Motor neuron (in vitro differentiated cells): ENCODE results near the gene MAP2K5. TPM values are rescaled to one million over a fixed set of nuclear protein-coding genes. Genes with fewer than 3 reads are reported as not detected.
A peak's percentile ranks its signal among the peaks of the same experiment; 100 is the strongest.

Experiments used
- ATAC-seq, 8 experiments: fragments of 200-7000 bp; cut with Tn5 transposase; replicated peaks in 6 of 8; 2 replicates each; pipeline ENCODE4 v1.8.0; 2021; ENCODE audit warnings: mild to moderate bottlenecking in 8 of 8, moderate library complexity in 8 of 8
- H3K27ac ChIP-seq, 2 donors: fragments of 250-450 bp; sonication (Bioruptor Pico); 2 replicates each; pipeline ENCODE4 v1.9.0; 2021; ENCODE audit warnings: antibody characterized with exemption in 2 of 2, mild to moderate bottlenecking in 2 of 2, moderate library complexity in 1 of 2
- H3K4me1 ChIP-seq, 2 donors: fragments of 250-450 bp; sonication (Bioruptor Pico); replicated peaks in 1 of 2; 2 replicates each; pipeline ENCODE4 v1.6.1; 2021; ENCODE audit warnings: antibody characterized with exemption in 2 of 2, mild to moderate bottlenecking in 2 of 2, moderate library complexity in 1 of 2
- H3K4me3 ChIP-seq, 5 donors: fragments of 250-450 bp; sonication (Bioruptor Pico); 2 replicates each; pipeline ENCODE4 v1.9.0; 2021; ENCODE audit warnings: antibody characterized with exemption in 5 of 5, mild to moderate bottlenecking in 5 of 5, moderate library complexity in 4 of 5
- WGBS, 10 experiments: fragments of 450-650 bp; shearing (Covaris generic); methylation state at CpG; one replicate each; pipeline ENCODE4 v1.0.0; 2022; 5-methylcytosine and 5-hydroxymethylcytosine counted together
- in situ Hi-C, 9 experiments: fragments of 400-800 bp; cut with MboI; loops; one replicate each; pipeline ENCODE4 v1.15.0; 2021; ENCODE audit warnings: low sequenced_read_pairs in 9 of 9, low pct_unique_long_range_greater_than_20kb in 2 of 9; ENCODE audit not compliant: unreplicated experiment in 9 of 9
- total RNA-seq, 8 experiments: library from RNA; unstranded; fragments of 300-600 nt; gene quantifications; 2 replicates each; pipeline versions ENCODE4 v1.2.3 to v1.2.4, GENCODE V29; 2022

The MAP2K5 gene
- total RNA-seq, 8 experiments from 2014 or later = 5.3 to 22.6 (median 10.6) TPM

DNA sequence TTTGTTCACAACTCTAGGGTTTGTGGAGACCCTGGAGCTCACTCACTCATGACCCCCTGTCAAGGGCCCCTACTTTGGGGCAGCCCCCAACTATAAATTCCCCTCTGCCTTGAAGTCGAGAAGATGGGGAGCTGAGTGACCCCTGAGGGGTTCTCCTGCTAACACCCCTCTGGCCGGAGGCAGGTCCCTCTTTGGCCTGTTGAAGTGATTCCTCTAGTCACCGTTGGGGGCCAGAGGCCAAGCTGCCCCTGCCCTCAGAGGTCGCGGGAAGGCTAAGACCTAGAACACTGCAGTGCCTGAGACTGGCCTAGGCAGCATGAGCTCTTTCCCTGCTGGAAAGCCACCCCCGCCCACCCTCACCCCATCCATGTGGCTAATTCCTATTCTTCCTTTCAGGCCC, 267.4 kb downstream of the MAP2K5 start:
- in situ Hi-C loops = no loop called here

DNA sequence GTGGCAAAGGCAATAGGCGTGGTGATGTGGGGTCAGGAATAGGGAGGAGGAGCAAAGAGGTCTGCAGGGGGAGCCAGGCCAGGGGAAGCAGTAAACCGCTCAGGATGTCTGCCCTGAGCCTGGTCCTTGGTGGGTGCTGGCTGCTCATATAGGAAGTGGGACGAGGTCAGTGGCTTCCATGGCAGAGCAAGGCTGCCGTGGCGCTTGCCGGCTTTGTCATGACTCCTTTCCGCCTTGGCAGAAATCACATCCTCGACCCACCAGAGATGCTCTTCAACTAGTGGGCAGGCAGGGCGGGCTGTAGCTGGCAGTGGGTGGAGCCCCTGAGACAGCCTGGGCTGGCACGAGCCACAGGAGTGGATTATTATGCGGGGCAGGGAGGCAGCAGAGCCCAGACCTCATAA, 269.7 kb downstream of the MAP2K5 start:
- peak in 5 of 8 experiments; percentile 41 to 66 (median 57) for ATAC-seq
- Histone ChIP-seq H3K4me3 (no peak overlapping the region), H3K27ac (no peak overlapping the region), H3K4me1 (peaks cover 0 to 3% of the 10 kb centered on the region in 2 donors)
- WGBS, 10 experiments = 40 to 67% (median 49%) methylated on average over 1 to 6 of the region's 11 CpGs; no CpG with 5 or more reads in 4 of the 10 experiments
- in situ Hi-C loops = no loop called here

More for the DNA sequence above, 267.4 kb downstream of the MAP2K5 start:
- Histone ChIP-seq H3K27ac (no peak overlapping the region), H3K4me3 (no peak overlapping the region), H3K4me1 (peaks cover 8 to 13% of the 10 kb centered on the region in 2 donors)
- 33 to 93% methylated on average over 3 of the region's 6 CpGs; no CpG with 5 or more reads in 8 of the 10 experiments for WGBS, 10 experiments
- ATAC-seq = no peak

DNA sequence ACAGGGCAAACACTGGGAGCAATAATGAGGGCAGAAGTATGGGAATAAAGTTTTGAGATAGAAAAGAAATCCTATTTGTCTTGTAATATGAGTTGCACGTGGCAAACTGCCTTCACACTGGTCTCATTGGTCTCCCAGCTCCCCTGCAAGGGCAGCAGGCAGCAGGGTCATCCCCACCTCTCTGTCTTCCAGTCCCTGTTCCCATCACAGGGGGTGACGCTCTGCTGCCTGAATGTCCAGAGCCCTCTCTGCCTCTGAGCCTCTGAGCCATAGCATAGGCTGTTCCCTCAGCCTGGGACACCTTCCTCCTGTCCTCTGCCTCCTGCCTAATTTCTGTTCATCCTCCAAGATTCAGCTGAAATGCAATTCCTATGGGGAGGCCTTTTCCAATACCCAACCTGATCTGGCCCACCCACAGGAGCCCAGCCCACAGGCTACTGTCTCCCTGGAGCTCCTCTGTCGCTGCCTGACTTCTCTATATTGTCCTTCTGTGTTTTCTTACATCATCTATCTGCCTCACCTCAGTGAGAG, 270.7 kb downstream of the MAP2K5 start:
- Histone ChIP-seq H3K4me3 (no peak overlapping the region), H3K27ac (no peak overlapping the region), H3K4me1 (peaks cover 0 to 3% of the 10 kb centered on the region in 2 donors)
- ATAC-seq = peak in 1 of 8 experiments; percentile 25
- in situ Hi-C loops = no loop called here
- 20 to 80% (median 60%) methylated on average over 1 to 2 of the region's 3 CpGs; no CpG with 5 or more reads in 7 of the 10 experiments for WGBS, 10 experiments

DNA sequence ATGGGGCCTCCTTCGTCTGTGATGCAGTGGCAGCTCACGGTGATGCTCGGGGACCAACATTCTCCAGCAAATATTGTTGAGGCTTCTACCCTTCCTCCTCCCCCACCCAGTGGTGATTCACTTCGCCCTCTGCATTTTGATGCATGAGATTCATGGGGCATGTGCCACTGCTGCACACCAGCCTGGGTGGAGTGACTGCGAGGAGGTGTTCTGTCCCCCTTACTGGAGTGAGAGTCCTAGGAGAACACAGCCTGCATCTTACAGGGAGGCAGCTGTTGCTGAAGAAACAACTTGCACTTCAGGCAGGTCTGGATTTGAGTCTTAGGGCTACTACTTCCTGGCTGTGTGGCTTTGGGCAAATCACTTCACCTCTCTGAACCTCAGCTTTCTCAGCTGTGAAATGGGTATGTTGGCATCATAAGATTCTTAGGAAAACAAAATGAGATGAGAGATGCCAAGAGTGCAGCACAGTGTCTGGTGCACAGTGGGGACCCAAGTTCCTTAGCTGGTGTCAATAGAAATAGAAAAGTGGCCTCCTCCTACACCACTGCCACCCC, 272.6 kb downstream of the MAP2K5 start:
- Histone ChIP-seq H3K27ac (no peak overlapping the region), H3K4me1 (peaks cover 1 to 3% of the 10 kb centered on the region in 2 donors), H3K4me3 (no peak overlapping the region)
- 60 to 95% (median 83%) methylated on average over 1 to 5 of the region's 5 CpGs; no CpG with 5 or more reads in 5 of the 10 experiments for WGBS, 10 experiments
- in situ Hi-C loops = no loop called here
- no peak for ATAC-seq

DNA sequence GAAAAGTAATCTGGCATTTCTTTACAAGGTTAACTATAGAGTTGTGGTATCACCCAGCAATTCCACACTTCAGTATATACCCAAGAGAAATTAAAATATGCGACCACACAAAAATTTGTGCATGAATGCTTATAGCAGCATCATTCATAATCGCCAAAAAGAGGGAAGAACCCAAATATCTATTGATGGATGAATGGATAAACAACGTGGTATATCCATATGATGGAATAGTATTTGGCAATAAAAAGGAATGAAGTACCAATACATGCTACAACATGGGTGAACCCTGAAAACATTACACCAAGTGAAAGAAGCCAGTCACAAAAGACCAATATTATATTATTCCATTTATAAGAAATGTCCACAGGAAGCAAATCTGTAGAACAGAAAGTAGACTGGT, 274.2 kb downstream of the MAP2K5 start:
- 43 to 100% (median 82%) methylated on average over 2 to 3 of the region's 3 CpGs; no CpG with 5 or more reads in 1 of the 10 experiments for WGBS, 10 experiments
- in situ Hi-C loops = no loop called here
- peaks cover 4 to 6% of the 10 kb centered on the region in 2 donors for H3K4me1 ChIP-seq
- no peak for ATAC-seq
- no peak overlapping the region for H3K4me3 ChIP-seq
- H3K27ac ChIP-seq = no peak overlapping the region

GRCh38 chr15:67818464-67818863, 276.0 kb downstream of the MAP2K5 start:
- Histone ChIP-seq H3K27ac (no peak overlapping the region), H3K4me1 (peaks cover 4 to 12% of the 10 kb centered on the region in 2 donors), H3K4me3 (no peak overlapping the region)
- WGBS, 10 experiments = 56 to 85% (median 70%) methylated on average over 1 to 2 of the region's 3 CpGs; no CpG with 5 or more reads in 6 of the 10 experiments
- no peak for ATAC-seq
- in situ Hi-C loops = no loop called here

DNA sequence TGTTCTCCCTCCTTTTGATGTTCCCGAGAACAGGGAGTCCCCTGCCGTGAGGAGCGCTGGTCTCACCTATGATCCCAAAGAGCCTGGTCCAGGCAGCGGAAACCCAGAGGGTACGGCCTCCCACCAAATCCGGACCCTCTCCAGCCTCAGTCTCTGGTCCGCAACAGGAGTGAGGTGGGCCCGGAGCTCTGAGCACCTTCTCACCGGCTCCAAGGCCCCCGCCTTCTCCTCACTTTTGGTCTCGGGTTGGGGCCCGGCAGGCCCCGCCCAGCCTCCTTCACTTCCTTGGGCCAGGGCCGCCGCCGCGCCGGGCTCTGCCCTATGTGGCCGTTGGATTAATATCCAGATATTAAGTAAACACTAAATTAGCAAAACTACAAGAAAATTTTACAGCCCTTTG, 277.1 kb downstream of the MAP2K5 start:
- H3K4me1 ChIP-seq = peaks cover 8 to 15% of the 10 kb centered on the region in 2 donors
- WGBS, 10 experiments = 5 to 67% (median 18%) methylated on average over 4 to 11 of the region's 19 CpGs; no CpG with 5 or more reads in 4 of the 10 experiments
- ATAC-seq = no peak
- in situ Hi-C loops = no loop called here
- no peak overlapping the region for H3K4me3 ChIP-seq
- H3K27ac ChIP-seq = no peak overlapping the region

DNA sequence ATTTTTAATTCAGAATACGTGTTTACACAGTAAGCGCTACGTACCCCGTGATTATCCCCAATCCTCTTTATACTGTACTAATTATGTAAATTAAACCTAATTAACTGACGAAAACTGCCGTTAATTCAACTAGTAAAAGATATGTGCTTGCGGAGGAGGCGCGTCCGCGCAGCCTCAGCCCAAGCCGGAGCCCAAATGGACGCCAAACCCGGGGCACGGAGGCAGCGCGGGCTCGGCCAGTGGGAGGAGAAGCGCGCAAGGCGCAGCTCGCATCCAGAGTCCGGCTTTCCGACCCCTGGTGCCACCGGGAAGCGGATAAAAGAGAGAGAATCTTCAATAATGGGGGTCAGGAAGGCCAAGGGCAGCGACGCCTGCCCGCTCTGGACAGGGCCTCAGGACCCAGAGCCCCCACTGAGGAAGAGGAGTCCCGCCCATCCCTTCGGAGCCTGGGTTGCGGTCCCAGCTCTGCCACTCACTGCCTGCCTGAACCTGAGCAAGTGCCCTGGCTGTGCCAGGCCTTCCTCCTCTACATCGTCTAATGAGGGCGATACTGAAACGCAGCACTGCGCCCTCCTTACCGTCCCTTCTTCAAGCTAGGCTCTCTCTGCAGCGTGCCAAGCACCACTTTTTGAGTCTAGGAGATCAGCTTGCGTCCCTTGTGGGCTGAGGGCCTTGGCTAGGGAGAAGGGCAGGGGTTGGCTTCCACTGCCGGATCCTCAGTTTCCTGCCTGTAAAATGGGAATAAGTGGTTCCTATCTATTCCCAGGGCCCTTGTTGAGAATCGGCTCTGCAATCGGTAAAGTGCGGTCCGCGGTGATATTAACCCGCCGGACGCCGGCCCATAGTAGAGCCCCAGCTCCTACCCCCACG, 277.9 kb downstream of the MAP2K5 start:
- peaks cover 8 to 15% of the 10 kb centered on the region in 2 donors for H3K4me1 ChIP-seq
- in situ Hi-C loops = no loop called here
- no peak overlapping the region for H3K27ac ChIP-seq
- 5 to 50% (median 19%) methylated on average over 2 to 27 of the region's 50 CpGs; no CpG with 5 or more reads in 1 of the 10 experiments for WGBS, 10 experiments
- no peak overlapping the region for H3K4me3 ChIP-seq
- ATAC-seq = no peak

DNA sequence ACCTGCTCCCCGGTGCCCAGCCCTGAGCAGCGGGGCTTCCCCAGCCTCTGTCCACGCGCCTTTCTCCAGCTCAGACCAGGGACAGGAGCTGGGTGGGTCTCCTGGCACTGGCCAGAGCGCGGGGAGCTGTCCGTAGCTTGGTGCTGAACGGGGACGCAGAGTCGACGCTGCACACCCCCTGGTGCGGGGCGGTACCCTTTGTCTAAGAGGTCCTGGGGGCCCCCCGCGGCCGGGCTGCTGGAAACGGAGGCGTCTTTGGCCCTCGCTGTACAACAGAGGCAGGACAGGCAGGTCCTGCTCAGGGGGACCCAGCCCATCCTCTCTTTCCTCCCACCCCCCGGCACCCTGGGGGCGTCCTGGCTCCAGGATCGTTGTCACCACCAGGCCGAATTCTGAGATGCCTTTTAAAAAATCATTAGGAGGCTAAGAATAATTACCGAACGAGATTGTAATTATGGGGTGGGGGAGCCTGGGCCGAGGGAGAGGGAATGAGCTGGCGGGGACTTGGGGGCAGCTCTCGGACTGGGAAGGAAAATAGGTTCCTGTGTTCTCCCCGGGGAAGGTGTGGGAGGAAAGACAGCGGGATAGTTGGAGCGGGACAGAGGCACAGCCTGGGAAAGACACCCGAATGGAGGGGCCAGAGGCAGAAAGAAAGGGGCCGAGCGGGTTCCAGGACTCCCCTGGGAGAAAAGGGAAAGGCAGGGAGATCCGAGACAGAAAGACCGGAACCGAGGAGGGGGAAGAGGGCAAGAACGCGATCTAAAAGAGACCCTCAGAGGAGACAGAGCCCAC, 278.7 kb downstream of the MAP2K5 start:
- in situ Hi-C loops = no loop called here
- 0 to 40% (median 2%) methylated on average over 1 to 13 of the region's 39 CpGs; no CpG with 5 or more reads in 2 of the 10 experiments for WGBS, 10 experiments
- no peak overlapping the region for H3K4me3 ChIP-seq

DNA sequence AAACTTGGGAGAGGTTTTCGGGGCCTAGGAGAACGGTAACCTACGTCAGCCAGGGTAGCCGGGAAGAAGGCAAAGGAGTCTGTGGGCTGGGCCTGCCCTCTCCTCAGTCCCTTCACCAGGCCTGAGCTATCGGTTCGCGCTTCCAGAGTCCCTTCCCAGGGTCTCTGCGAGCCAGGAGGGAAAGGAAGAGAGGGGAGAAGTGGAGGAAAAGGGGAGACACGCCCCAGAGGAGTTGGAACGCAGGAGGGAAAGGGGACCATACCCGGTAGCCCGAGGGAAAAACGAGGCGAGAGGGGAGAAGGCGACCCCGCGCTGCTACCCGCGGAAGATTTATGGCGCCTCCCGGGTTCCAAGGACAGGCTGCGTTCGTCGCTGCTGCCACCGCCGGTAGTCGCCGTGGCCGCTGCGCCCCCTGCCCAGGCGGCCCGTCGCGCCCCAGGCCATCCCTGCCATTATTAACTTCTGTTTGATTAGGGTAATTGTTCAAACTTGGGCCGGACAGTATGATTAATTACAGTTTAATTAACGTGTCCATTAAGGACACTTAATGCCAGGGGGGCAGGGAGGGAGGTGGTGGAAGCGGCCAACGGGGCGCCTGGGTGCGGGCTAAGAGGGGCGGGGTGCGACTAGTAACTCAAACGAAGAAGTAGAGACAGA, 279.4 kb downstream of the MAP2K5 start:
- ATAC-seq = peak in 1 of 8 experiments; percentile 18
- in situ Hi-C loops = no loop called here
- Histone ChIP-seq H3K4me3 (no peak overlapping the region), H3K4me1 (peaks cover 8 to 15% of the 10 kb centered on the region in 2 donors), H3K27ac (no peak overlapping the region)
- 0 to 5% (median 0%) methylated on average over 2 to 19 of the region's 43 CpGs; no CpG with 5 or more reads in 4 of the 10 experiments for WGBS, 10 experiments

More for the DNA sequence above, 278.7 kb downstream of the MAP2K5 start:
- H3K4me1 ChIP-seq = peaks cover 8 to 15% of the 10 kb centered on the region in 2 donors
- ATAC-seq = peak; percentile 58 to 90 (median 68)
- no peak overlapping the region for H3K27ac ChIP-seq

DNA sequence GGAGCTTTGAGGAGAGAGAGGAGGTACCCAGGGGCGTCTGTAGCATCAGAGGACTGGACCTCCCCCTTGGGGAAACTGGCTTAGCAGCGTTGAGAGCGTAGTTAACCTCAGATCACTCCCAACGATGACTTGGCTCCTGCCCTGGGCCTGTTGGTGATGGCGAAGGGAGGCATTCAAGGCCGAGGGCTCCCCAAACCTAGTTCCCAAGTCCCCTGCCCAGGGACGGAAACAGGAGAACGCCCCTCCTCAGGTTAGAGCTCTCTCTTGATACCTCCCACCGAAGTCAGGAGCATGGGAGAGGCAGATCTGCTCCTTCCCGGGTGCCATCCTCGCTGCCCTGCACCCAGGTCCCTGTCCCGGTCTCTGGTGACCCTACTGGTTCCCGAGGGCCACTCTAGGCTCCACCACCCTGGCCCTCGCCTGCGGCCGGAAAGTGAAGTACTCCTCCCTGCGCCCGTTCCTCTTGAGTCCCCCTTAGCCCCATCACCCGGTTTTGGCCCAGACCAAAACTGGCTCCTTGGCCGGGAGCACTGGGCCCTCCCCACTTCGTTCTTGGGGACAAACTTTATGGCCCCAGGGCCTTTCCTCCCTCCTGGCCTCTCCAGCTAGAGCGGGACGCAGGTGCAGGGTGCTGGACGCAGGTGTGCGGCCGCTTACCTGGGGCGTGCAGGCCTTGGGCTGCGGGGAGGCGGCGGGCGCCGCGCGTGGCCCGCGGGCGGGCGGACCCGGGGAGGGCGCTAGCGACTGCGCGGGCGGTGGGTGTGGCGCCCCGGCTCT, 280.2 kb downstream of the MAP2K5 start:
- in situ Hi-C loops = no loop called here
- no peak for ATAC-seq
- 0 to 14% (median 3%) methylated on average over 2 to 9 of the region's 46 CpGs; no CpG with 5 or more reads in 4 of the 10 experiments for WGBS, 10 experiments

More for the DNA sequence above, 280.2 kb downstream of the MAP2K5 start:
- H3K27ac ChIP-seq = no peak overlapping the region
- peaks cover 8 to 15% of the 10 kb centered on the region in 2 donors for H3K4me1 ChIP-seq
- peak overlapping the region; percentile 13 to 47 (median 28) for H3K4me3 ChIP-seq
